HepG2 (cell line): ENCODE results near the gene UCMA. TPM values are rescaled to one million over a fixed set of nuclear protein-coding genes. Genes with fewer than 3 reads are reported as not detected.
A peak's percentile ranks its signal among the peaks of the same experiment; 100 is the strongest.

Source experiments
- GATA4 ChIP-seq: sonication (generic); IDR thresholded peaks from 2 replicates; pipeline ENCODE4 v1.6.1; 2016; ENCODE audit warnings: antibody characterized with exemption, low read depth, borderline replicate concordance
- KAT7 ChIP-seq: IDR thresholded peaks from 2 replicates; pipeline ENCODE4 v1.6.1; 2018; ENCODE audit warnings: borderline replicate concordance, missing compliant biosample characterization
- STAG1 ChIP-seq: sonication (generic); formaldehyde crosslinking; IDR thresholded peaks from 2 replicates; pipeline ENCODE4 v1.4.0; 2020; ENCODE audit warnings: missing genetic modification reagents
- TARDBP ChIP-seq: sonication (generic); formaldehyde crosslinking; IDR thresholded peaks from 2 replicates; pipeline ENCODE4 v1.8.0; 2022; ENCODE audit warnings: mild to moderate bottlenecking, missing genetic modification reagents
- TEAD3 ChIP-seq: optimal IDR thresholded peaks from 2 replicates; pipeline ENCODE3; 2016; ENCODE audit warnings: borderline replicate concordance
- ZNF331 ChIP-seq: sonication (generic); formaldehyde crosslinking; IDR thresholded peaks from 2 replicates; pipeline ENCODE4 v1.4.0; 2020; ENCODE audit warnings: missing genetic modification reagents
- ZNF34 ChIP-seq: sonication (generic); formaldehyde crosslinking; IDR thresholded peaks from 2 replicates; pipeline ENCODE4 v1.4.0; 2020; ENCODE audit warnings: mild to moderate bottlenecking, missing genetic modification reagents, borderline replicate concordance
- ZNF383 ChIP-seq: sonication (generic); formaldehyde crosslinking; IDR thresholded peaks from 2 replicates; pipeline ENCODE4 v1.4.0; 2020; ENCODE audit warnings: missing genetic modification reagents, mild to moderate bottlenecking, borderline replicate concordance
- ZNF430 ChIP-seq: sonication (generic); formaldehyde crosslinking; IDR thresholded peaks from 2 replicates; pipeline ENCODE4 v1.9.0; 2021; ENCODE audit warnings: mild to moderate bottlenecking, missing genetic modification reagents
- ZNF644 ChIP-seq: IDR thresholded peaks from 2 replicates; pipeline ENCODE4 v1.6.1; 2016; ENCODE audit warnings: low read depth
- ZNF777 ChIP-seq: sonication (generic); formaldehyde crosslinking; IDR thresholded peaks from 2 replicates; pipeline ENCODE4 v1.4.0; 2020; ENCODE audit warnings: missing genetic modification reagents
- ZNF790 ChIP-seq: sonication (generic); formaldehyde crosslinking; IDR thresholded peaks from 2 replicates; pipeline ENCODE4 v1.8.0; 2022; ENCODE audit warnings: missing genetic modification reagents, mild to moderate bottlenecking, borderline replicate concordance
- polyA plus RNA-seq, 8 experiments: library from polyadenylated mRNA; depleted of rRNA in 3 of 8; stranded (reverse) in 7 of 8; unstranded in 1 of 8; fragments of >200 nt; fragmentation: Illumina TruSeq in 4 of 8; extraction: Trizol in 4 of 8; gene quantifications; 2 replicates each; pipeline versions ENCODE4 v1.2.1 to v1.2.3, GENCODE V29; 2011 to 2016; ENCODE audit warnings: low read depth in 4 of 8, missing spikeins in 1 of 8, mixed read lengths in 1 of 8; ENCODE audit not compliant: insufficient read depth in 1 of 8
- total RNA-seq, 5 experiments: library from RNA; depleted of rRNA; stranded (reverse); fragments of >200 nt; fragmentation: Illumina TruSeq; extraction: Trizol; gene quantifications; 2 replicates each; pipeline ENCODE4 v1.2.3, GENCODE V29; 2016; ENCODE audit warnings: low read depth in 1 of 5
- TF ChIP-seq, protein P1 (sequence below): sonication (generic); formaldehyde crosslinking; IDR thresholded peaks from 2 replicates; pipeline ENCODE4 v1.4.0; 2020; ENCODE audit warnings: missing genetic modification reagents, borderline replicate concordance
- TF ChIP-seq, protein P2 (sequence below): sonication (generic); formaldehyde crosslinking; IDR thresholded peaks from 2 replicates; pipeline ENCODE4 v1.5.0; 2020; ENCODE audit warnings: mild to moderate bottlenecking, missing genetic modification reagents, moderate library complexity
- TF ChIP-seq, protein P3 (sequence below): sonication (generic); formaldehyde crosslinking; IDR thresholded peaks from 2 replicates; pipeline ENCODE4 v1.5.1; 2020; ENCODE audit warnings: missing genetic modification reagents, mild to moderate bottlenecking, borderline replicate concordance
- TF ChIP-seq, protein P4 (sequence below): sonication (generic); formaldehyde crosslinking; IDR thresholded peaks from 2 replicates; pipeline ENCODE4 v1.8.1; 2023; ENCODE audit warnings: mild to moderate bottlenecking, inconsistent platforms, moderate library complexity, missing genetic modification reagents, borderline replicate concordance
- TF ChIP-seq, protein P5 (sequence below): fragments of 450-650 bp; IDR thresholded peaks from 2 replicates; pipeline ENCODE4 v1.6.1; 2016

Gene UCMA
- total and polyA plus RNA-seq, 2 of the 13 experiments (the other 11 are each of a cell fraction or from before 2014, with no cell fraction given), result not detected

DNA sequence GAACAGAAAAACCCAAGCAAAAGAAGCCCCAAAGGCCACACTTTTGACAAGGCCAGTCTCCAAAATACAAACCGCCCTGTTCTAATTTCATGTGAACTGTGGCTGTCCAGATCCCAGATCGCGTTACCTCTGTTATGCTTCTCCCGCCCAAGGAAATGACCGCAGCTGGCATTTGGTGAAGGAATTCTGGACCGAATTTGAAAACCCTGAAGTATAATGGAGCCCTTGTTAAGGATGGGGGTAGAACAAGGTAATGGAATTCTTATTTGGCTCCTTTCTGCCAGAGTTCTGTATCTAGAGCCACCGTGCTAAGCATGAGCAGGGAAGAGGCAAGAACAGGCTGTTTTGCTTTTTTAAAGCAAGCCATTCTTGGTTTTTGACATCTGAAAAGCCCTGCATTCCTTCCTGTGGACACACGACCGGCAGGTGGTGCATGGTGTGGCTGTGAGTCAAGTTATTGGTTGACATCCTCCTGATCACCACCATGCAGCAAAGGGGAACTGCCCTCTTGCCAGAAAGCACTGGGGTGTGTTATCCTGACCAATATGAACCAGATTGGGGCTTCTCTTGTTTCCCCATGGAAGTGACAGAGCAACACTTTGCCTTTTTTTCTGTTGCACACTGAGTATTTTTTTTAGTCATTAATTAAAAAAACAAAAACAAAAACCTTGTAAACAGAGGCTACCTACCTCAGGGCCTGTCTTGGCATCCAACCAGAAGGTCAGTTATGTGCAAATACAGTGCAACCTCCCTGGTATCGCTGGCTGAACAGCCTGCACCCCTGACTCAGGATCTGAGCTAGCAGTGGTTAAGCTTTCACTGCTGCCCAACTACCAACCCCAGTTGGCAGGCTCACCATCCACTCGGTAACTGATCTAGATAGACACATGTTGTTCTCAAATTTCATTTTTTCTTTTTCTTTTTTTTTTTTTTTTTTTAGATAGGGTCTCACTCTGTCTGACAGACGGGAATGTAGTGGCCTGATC is 14.2 kb downstream of the UCMA start (continued):
- TF ChIP-seq, protein P1, sequence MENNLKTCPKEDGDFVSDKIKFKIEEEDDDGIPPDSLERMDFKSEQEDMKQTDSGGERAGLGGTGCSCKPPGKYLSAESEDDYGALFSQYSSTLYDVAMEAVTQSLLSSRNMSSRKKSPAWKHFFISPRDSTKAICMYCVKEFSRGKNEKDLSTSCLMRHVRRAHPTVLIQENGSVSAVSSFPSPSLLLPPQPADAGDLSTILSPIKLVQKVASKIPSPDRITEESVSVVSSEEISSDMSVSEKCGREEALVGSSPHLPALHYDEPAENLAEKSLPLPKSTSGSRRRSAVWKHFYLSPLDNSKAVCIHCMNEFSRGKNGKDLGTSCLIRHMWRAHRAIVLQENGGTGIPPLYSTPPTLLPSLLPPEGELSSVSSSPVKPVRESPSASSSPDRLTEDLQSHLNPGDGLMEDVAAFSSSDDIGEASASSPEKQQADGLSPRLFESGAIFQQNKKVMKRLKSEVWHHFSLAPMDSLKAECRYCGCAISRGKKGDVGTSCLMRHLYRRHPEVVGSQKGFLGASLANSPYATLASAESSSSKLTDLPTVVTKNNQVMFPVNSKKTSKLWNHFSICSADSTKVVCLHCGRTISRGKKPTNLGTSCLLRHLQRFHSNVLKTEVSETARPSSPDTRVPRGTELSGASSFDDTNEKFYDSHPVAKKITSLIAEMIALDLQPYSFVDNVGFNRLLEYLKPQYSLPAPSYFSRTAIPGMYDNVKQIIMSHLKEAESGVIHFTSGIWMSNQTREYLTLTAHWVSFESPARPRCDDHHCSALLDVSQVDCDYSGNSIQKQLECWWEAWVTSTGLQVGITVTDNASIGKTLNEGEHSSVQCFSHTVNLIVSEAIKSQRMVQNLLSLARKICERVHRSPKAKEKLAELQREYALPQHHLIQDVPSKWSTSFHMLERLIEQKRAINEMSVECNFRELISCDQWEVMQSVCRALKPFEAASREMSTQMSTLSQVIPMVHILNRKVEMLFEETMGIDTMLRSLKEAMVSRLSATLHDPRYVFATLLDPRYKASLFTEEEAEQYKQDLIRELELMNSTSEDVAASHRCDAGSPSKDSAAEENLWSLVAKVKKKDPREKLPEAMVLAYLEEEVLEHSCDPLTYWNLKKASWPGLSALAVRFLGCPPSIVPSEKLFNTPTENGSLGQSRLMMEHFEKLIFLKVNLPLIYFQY (CRISPR knock-in tag), result no peak
- TF ChIP-seq ZNF644 (CRISPR knock-in tag) (peak; percentile 22; the same call in 1 of the 2 replicates), ZNF777 (no peak), GATA4 (no peak), TARDBP (CRISPR knock-in tag) (0 out of 2 replicates have a peak, but pooled peaks have one; percentile 25), TEAD3 (peak; percentile 82), STAG1 (CRISPR knock-in tag) (peak; percentile 66), ZNF383 (no peak), KAT7 (CRISPR knock-in tag) (no peak), ZNF34 (CRISPR knock-in tag) (no peak), ZNF430 (CRISPR knock-in tag) (no peak), ZNF331 (CRISPR knock-in tag) (0 out of 2 replicates have a peak, but pooled peaks have one; percentile 17), ZNF790 (CRISPR knock-in tag) (no peak)
- TF ChIP-seq, protein P2, sequence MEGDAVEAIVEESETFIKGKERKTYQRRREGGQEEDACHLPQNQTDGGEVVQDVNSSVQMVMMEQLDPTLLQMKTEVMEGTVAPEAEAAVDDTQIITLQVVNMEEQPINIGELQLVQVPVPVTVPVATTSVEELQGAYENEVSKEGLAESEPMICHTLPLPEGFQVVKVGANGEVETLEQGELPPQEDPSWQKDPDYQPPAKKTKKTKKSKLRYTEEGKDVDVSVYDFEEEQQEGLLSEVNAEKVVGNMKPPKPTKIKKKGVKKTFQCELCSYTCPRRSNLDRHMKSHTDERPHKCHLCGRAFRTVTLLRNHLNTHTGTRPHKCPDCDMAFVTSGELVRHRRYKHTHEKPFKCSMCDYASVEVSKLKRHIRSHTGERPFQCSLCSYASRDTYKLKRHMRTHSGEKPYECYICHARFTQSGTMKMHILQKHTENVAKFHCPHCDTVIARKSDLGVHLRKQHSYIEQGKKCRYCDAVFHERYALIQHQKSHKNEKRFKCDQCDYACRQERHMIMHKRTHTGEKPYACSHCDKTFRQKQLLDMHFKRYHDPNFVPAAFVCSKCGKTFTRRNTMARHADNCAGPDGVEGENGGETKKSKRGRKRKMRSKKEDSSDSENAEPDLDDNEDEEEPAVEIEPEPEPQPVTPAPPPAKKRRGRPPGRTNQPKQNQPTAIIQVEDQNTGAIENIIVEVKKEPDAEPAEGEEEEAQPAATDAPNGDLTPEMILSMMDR (CRISPR knock-in tag), result peak; percentile 75
- TF ChIP-seq, protein P3, sequence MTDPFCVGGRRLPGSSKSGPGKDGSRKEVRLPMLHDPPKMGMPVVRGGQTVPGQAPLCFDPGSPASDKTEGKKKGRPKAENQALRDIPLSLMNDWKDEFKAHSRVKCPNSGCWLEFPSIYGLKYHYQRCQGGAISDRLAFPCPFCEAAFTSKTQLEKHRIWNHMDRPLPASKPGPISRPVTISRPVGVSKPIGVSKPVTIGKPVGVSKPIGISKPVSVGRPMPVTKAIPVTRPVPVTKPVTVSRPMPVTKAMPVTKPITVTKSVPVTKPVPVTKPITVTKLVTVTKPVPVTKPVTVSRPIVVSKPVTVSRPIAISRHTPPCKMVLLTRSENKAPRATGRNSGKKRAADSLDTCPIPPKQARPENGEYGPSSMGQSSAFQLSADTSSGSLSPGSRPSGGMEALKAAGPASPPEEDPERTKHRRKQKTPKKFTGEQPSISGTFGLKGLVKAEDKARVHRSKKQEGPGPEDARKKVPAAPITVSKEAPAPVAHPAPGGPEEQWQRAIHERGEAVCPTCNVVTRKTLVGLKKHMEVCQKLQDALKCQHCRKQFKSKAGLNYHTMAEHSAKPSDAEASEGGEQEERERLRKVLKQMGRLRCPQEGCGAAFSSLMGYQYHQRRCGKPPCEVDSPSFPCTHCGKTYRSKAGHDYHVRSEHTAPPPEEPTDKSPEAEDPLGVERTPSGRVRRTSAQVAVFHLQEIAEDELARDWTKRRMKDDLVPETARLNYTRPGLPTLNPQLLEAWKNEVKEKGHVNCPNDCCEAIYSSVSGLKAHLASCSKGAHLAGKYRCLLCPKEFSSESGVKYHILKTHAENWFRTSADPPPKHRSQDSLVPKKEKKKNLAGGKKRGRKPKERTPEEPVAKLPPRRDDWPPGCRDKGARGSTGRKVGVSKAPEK, result no peak
- TF ChIP-seq, protein P4, sequence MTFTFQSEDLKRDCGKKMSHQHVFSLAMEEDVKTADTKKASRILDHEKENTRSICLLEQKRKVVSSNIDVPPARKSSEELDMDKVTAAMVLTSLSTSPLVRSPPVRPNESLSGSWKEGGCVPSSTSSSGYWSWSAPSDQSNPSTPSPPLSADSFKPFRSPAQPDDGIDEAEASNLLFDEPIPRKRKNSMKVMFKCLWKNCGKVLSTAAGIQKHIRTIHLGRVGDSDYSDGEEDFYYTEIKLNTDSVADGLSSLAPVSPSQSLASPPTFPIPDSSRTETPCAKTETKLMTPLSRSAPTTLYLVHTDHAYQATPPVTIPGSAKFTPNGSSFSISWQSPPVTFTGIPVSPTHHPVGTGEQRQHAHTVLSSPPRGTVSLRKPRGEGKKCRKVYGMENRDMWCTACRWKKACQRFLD (CRISPR knock-in tag), result no peak
- TF ChIP-seq, protein P5, sequence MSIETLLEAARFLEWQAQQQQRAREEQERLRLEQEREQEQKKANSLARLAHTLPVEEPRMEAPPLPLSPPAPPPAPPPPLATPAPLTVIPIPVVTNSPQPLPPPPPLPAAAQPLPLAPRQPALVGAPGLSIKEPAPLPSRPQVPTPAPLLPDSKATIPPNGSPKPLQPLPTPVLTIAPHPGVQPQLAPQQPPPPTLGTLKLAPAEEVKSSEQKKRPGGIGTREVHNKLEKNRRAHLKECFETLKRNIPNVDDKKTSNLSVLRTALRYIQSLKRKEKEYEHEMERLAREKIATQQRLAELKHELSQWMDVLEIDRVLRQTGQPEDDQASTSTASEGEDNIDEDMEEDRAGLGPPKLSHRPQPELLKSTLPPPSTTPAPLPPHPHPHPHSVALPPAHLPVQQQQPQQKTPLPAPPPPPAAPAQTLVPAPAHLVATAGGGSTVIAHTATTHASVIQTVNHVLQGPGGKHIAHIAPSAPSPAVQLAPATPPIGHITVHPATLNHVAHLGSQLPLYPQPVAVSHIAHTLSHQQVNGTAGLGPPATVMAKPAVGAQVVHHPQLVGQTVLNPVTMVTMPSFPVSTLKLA, result no peak
